Omental fat pad (tissue), 4 donors: ENCODE measurements around the gene LIN9. TPM values are rescaled to one million over a fixed set of nuclear protein-coding genes. Genes with fewer than 3 reads are reported as not detected.

Source experiments
- ATAC-seq: fragments of 150-250 bp; one replicate; pipeline ENCODE4 v1.9.1; 2016; ENCODE audit warnings: mild to moderate bottlenecking, moderate library complexity; ENCODE audit not compliant: low FRiP score
- DNase-seq: peaks from one replicate; pipeline ENCODE4 v3.0.0-alpha.2; 2019; ENCODE audit warnings: low spot score
- CTCF ChIP-seq, 3 donors: fragments of 450-650 bp; IDR thresholded peaks; one replicate each; pipeline ENCODE4 v1.5.1; 2016 to 2017; ENCODE audit warnings: antibody characterized with exemption in 3 of 3, mild to moderate bottlenecking in 3 of 3, moderate library complexity in 2 of 3
- total RNA-seq, 4 donors: library from RNA; depleted of rRNA; stranded (reverse); fragments of >200 nt; gene quantifications; one replicate each; pipeline ENCODE4 v1.1.0, GENCODE V29; 2016

LIN9 gene
- total RNA-seq, 4 donors from 2014 or later = 1.6 to 6.0 (median 2.3) TPM

- DNase-seq (no peak), ATAC-seq (no peak)
- TF ChIP-seq CTCF (IDR thresholded peaks at IDR 0.05) = no peak
These were observed 91.7 kb downstream of the LIN9 start for GRCh38 chr1:226217273-226217672.

DNA sequence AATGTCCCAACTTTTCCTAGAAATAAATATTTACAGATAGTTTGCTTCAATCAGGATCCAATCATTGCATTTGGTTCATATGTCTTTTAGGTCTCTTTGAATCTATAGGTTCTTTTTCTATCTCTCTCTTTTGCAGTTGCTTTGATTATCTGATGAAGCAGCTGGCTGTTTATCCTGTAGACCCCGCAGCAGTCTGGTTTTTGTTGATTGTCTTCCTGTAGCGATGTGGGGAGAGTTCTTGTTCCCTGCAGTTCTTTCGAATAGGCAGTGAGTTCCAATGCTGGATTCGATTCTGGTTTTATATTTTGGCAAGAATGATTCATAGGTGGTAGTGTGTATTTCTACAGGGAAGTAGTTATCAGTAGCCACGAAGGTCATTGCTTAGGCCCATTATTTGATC lies 92.9 kb downstream of the LIN9 start:
- ATAC-seq = no peak
- no peak for TF ChIP-seq CTCF (IDR thresholded peaks at IDR 0.05)
- DNase-seq = no peak

DNA sequence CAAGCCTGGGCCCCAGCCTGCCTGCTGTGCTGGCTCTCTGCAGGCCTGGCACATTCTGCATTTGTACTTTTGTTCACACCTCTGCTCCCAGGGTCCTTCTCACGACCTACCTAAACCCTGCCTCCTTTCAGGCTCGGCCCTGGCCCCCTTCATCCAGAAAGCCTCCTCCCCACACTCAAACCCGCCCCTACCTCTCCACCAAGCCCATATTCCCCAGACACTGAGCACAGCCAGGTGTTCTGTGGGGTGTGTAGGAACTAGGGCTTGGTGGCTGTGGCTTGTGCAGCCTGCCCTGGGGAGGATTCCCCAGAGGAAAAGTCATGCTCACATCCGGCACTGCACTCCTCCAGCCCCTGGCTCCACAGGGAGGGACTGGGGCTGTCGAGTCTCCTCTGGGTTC lies 93.7 kb downstream of the LIN9 start:
- no peak for ATAC-seq
- TF ChIP-seq CTCF (IDR thresholded peaks at IDR 0.05) = no peak
- no peak for DNase-seq

DNA sequence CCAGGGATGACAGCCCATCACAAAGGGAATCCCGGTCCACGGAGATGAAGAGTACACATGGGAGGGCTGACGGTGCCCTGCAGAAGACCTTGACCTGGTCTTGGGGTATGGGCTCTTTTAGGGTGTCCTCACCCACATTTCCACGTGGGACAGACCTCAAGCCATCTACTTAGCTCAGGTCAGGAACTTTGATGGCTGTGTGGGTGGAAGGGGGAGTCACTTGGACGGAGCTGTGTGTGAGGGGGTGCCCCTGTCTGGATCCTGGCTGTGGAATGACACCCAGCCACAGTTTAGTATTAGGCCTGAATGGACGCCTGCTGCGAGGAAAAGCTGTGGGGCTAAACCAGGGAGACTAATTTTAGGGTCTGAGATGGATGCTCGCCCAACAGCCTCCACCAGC lies 96.4 kb downstream of the LIN9 start:
- ATAC-seq = no peak
- no peak for TF ChIP-seq CTCF (IDR thresholded peaks at IDR 0.05)
- DNase-seq = no peak

DNA sequence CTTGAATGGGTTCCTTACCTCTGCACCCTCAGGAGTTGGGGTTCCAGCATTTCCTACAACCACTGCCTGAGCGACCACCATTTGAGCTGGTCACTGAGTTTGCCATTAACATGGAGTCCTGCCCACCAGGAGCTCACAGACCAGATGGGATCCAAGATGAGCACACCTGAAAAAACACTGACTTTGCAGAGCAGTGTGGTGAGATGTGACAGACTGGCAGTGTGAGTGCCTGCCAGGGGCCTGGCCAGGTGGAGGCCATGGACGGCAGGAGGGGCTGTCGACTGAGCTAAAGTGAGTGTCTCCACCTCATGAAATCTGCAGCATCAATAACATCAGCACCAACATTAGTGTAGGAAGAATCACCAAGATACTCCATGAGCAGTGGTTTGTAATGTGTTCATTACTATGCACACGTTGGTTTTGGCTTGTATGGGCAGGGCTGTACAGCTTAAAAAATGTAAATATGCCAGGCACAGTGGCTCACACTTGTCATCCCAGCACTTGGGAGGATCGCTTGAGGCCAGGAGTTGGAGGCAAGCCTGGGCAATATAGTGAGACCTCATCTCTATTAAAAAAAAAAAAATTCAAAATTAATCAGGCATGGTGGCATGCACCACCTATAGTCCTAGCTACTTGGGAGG lies 97.7 kb downstream of the LIN9 start:
- DNase-seq = no peak
- no peak for ATAC-seq
- no peak for TF ChIP-seq CTCF (IDR thresholded peaks at IDR 0.05)

- no peak for ATAC-seq
- no peak for DNase-seq
- TF ChIP-seq CTCF (IDR thresholded peaks at IDR 0.05) = no peak
These were observed 98.3 kb downstream of the LIN9 start for GRCh38 chr1:226210571-226211176.
